Measurements from ENCODE around the gene CSNK1G3.

CSNK1G3 gene

DNA sequence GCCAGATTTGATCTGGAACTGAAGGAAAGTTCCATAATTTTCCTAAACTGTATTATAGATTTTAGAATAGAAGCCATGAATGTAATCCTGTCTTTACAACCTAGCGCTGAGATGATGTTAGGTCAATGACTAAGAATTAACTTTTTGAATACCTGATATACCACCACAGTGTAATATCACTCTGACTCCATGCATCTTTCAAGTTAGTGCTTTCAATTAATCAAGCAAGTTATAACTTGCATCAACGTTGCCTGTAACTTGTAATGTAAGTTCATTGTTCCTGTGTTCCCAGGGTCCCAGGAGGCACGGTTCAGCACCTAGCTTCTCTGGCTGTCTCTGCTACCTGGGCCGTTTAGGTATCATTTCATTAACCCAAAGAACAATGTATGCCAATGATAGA lies 139.3 kb downstream of the CSNK1G3 start:
- no peak for DNase-seq

DNA sequence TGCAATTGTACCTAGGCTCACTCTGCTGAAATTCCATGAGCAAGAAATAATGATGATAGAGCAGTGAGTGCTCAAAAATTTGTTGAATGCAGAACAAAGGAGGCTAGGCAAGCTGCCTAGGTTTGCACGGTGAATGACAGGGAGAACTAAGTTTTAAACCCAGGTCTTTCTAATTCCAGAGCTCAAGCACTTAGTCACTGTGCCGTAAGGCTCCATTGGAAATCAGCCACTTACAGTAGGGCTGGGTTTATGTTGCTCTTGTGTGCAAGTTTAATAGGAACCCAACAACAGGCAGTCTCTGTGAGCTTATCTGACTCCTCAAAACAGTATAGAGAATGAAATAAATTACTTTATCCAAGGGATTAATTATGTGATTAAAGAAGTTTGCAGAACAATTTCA lies 147.0 kb downstream of the CSNK1G3 start:
- no peak for DNase-seq

DNA sequence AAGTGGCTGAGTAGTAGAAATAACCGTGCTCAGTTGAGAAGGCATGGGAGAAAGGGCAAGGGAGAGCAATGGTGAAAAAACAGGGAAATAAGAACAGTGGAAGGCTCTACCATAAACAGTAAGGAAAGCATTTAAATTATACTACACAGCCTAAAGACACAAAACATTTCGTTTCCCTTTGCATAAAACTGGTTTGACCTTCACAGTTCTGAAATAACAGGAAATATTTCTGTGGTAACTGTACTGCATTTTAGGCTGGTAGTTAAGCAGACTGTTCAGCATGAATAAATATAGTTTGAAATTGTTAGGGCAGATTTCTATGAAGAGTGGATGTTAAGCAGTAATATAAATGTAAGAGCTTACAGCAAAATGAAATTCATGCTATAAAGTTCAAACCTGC lies 147.5 kb downstream of the CSNK1G3 start:
- no peak for DNase-seq

DNA sequence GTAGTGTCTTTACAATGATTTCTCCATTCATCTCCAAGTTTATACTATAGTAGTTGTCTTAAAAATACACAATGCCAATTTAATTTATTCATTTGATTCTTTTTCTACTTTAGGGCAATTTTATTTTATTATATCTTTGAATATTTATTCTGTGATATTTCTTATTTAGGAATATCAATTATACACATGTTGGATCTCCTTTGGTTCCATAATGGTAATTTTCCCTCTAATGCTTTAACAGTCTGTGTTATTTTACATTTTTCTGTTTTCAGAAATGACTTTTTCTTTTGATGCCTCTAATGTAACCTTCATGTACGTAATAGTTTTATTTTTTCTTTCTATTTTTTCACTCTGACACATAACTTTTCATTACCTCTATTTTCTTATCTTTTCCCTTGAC lies 153.0 kb downstream of the CSNK1G3 start:
- DNase-seq = no peak

DNA sequence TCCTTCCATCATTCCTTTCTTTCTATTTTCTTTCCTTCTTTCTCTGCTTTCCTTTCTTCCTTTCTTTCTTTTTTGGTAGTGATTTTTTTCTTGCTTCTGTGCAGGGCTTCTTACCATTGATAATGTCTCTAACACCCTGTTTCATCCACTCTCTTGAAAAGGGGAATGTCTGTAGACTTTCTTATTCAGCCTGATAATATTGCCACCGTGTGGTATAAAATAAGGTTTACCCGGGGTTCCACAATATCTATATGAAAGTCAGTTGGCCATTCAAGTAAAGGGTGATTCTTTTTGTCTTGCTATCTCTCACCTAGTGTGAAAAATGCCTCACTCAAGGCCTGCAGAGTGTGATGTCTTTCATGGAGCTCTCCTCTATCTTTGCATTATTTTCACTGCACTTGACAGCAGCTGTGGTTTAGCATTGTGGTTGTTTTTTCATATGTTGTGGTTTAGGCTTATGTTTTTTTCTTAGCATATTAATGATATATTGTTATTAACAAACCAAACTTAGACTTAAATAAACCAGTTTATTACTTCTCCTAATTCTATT lies 153.9 kb downstream of the CSNK1G3 start:
- no peak for DNase-seq
